ENCODE results near the gene GARNL3.
A peak's percentile ranks its signal among the peaks of the same experiment; 100 is the strongest.

The GARNL3 gene

GRCh38 chr9:127280880-127281660 is 16.5 kb downstream of the GARNL3 start:
- DNase-seq, result no peak

GRCh38 chr9:127281891-127282290 is 17.3 kb downstream of the GARNL3 start:
- DNase-seq, result no peak

GRCh38 chr9:127282611-127283010 is 18.0 kb downstream of the GARNL3 start:
- DNase-seq, result no peak

- DNase-seq, result no peak
These were observed 18.6 kb downstream of the GARNL3 start for GRCh38 chr9:127283135-127283534.

GRCh38 chr9:127283917-127284497 is 19.4 kb downstream of the GARNL3 start:
- peak; percentile 9 for DNase-seq

GRCh38 chr9:127285965-127286364 is 21.4 kb downstream of the GARNL3 start:
- DNase-seq, result no peak

- no peak for DNase-seq
These were observed 26.0 kb downstream of the GARNL3 start for GRCh38 chr9:127290561-127291065.

GRCh38 chr9:127291246-127291778 is 26.7 kb downstream of the GARNL3 start:
- no peak for DNase-seq

- DNase-seq, result no peak
These were observed 27.8 kb downstream of the GARNL3 start for GRCh38 chr9:127292415-127292814.

GRCh38 chr9:127293328-127293727 is 28.8 kb downstream of the GARNL3 start:
- no peak for DNase-seq

- DNase-seq, result no peak
These were observed 29.2 kb downstream of the GARNL3 start for GRCh38 chr9:127293767-127294166.

GRCh38 chr9:127295005-127295404 is 30.4 kb downstream of the GARNL3 start:
- DNase-seq, result no peak

- DNase-seq, result no peak
These were observed 36.4 kb downstream of the GARNL3 start for GRCh38 chr9:127300886-127301447.

- DNase-seq, result no peak
These were observed 39.3 kb downstream of the GARNL3 start for GRCh38 chr9:127303830-127304229.

- DNase-seq, result no peak
These were observed 40.7 kb downstream of the GARNL3 start for GRCh38 chr9:127305206-127305837.

- no peak for DNase-seq
These were observed 41.3 kb downstream of the GARNL3 start for GRCh38 chr9:127305838-127306226.

GRCh38 chr9:127307802-127308201 is 43.2 kb downstream of the GARNL3 start:
- no peak for DNase-seq

GRCh38 chr9:127308652-127309434 is 44.3 kb downstream of the GARNL3 start:
- DNase-seq, result no peak

- DNase-seq, result no peak
These were observed 45.1 kb downstream of the GARNL3 start for GRCh38 chr9:127309715-127310114.

- no peak for DNase-seq
These were observed 46.7 kb downstream of the GARNL3 start for GRCh38 chr9:127311239-127311741.

GRCh38 chr9:127313042-127313560 is 48.5 kb downstream of the GARNL3 start:
- no peak for DNase-seq

GRCh38 chr9:127314911-127315310 is 50.3 kb downstream of the GARNL3 start:
- no peak for DNase-seq
